Measurements from ENCODE around the gene CIDEC. TPM values are rescaled to one million over a fixed set of nuclear protein-coding genes. Genes with fewer than 3 reads are reported as not detected.

CIDEC gene
- polyA plus RNA-seq, 3 donors = 0.08 TPM; not detected in 2

GRCh38 chr3:9831253-9831652, 48.8 kb downstream of the CIDEC start:
- H3K79me2 ChIP-seq (ENCODE audit: insufficient read depth, low read length) = no peaks in the 10 kb centered on the region
- 100% methylated on average over 1 of the region's 3 CpGs for WGBS (ENCODE audit: insufficient coverage)
- DNase-seq = no peak
- H3K36me3 ChIP-seq (replicated peaks in 1 of 2; ENCODE audit: control insufficient read depth in 1 of 2, insufficient read depth in 2 of 2, low read length in 2 of 2) = peaks cover 47 to 78% of the 10 kb centered on the region in 2 donors
- H3K27ac ChIP-seq (ENCODE audit: low read depth in 1 of 2, low read length in 2 of 2) = no peak overlapping the region
- Mint-ChIP-seq H3K27ac (no peak overlapping the region), H3K36me3 (peaks cover 60 to 85% of the 10 kb centered on the region in 2 donors), H3K9me3 (no peaks in the 10 kb centered on the region), H3K4me1 (peaks cover 2% of the 10 kb centered on the region), H3K4me3 (no peak overlapping the region), H3K27me3 (ENCODE audit: low read depth in 3 of 3) (peaks cover 0 to 2% (median 2%) of the 10 kb centered on the region in 3 donors)
- no peak overlapping the region for H3K9ac ChIP-seq (ENCODE audit: insufficient read depth, low read length, poor library complexity, severe bottlenecking)
- TF ChIP-seq CTCF (IDR thresholded peaks at IDR 0.05) = no peak
- H4K20me1 ChIP-seq (ENCODE audit: insufficient read depth, low read length) = no peaks in the 10 kb centered on the region
- H3K9me3 ChIP-seq (replicated peaks in 1 of 2; ENCODE audit: control insufficient read depth in 1 of 2, insufficient read depth in 1 of 2, low read length in 2 of 2) = no peaks in the 10 kb centered on the region
- no peaks in the 10 kb centered on the region for H3K4me1 ChIP-seq (ENCODE audit: control insufficient read depth in 1 of 2, insufficient read depth in 2 of 2, low read length in 2 of 2)
- intact Hi-C loops (cut with micrococcal nuclease) = no loop called here
- no peak overlapping the region for H3K4me2 ChIP-seq (replicated peaks; ENCODE audit: extremely low read depth, low read length, poor library complexity, severe bottlenecking)
- H2AFZ ChIP-seq (ENCODE audit: insufficient read depth, low read depth, low read length, poor library complexity, severe bottlenecking) = no peak overlapping the region
- no peaks in the 10 kb centered on the region for H3K27me3 ChIP-seq (ENCODE audit: control insufficient read depth in 2 of 2, insufficient read depth in 2 of 2, low read length in 2 of 2)
- H3K4me3 ChIP-seq (replicated peaks in 1 of 3; ENCODE audit: low read depth in 2 of 3, low read length in 3 of 3) = no peak overlapping the region

GRCh38 chr3:9828801-9829755, 51.0 kb downstream of the CIDEC start:
- Histone ChIP-seq H3K9ac (ENCODE audit: insufficient read depth, low read length, poor library complexity, severe bottlenecking) (no peak overlapping the region), H3K4me2 (replicated peaks; ENCODE audit: extremely low read depth, low read length, poor library complexity, severe bottlenecking) (no peak overlapping the region)
- no peak overlapping the region for H3K27ac Mint-ChIP-seq

More at GRCh38 chr3:9828801-9829755, 51.0 kb downstream of the CIDEC start:
- no peak overlapping the region for H3K4me3 Mint-ChIP-seq
- Histone ChIP-seq H2AFZ (ENCODE audit: insufficient read depth, low read depth, low read length, poor library complexity, severe bottlenecking) (no peak overlapping the region), H3K27ac (ENCODE audit: low read depth in 1 of 2, low read length in 2 of 2) (no peak overlapping the region), H3K36me3 (replicated peaks in 1 of 2; ENCODE audit: control insufficient read depth in 1 of 2, insufficient read depth in 2 of 2, low read length in 2 of 2) (peaks cover 27 to 64% of the 10 kb centered on the region in 2 donors), H3K4me1 (ENCODE audit: control insufficient read depth in 1 of 2, insufficient read depth in 2 of 2, low read length in 2 of 2) (no peaks in the 10 kb centered on the region), H3K79me2 (ENCODE audit: insufficient read depth, low read length) (no peaks in the 10 kb centered on the region), H3K4me3 (replicated peaks in 1 of 3; ENCODE audit: low read depth in 2 of 3, low read length in 3 of 3) (no peak overlapping the region), H4K20me1 (ENCODE audit: insufficient read depth, low read length) (no peaks in the 10 kb centered on the region), H3K9me3 (replicated peaks in 1 of 2; ENCODE audit: control insufficient read depth in 1 of 2, insufficient read depth in 1 of 2, low read length in 2 of 2) (no peaks in the 10 kb centered on the region), H3K27me3 (ENCODE audit: control insufficient read depth in 2 of 2, insufficient read depth in 2 of 2, low read length in 2 of 2) (no peaks in the 10 kb centered on the region)
- peaks cover 41 to 72% of the 10 kb centered on the region in 2 donors for H3K36me3 Mint-ChIP-seq
- H3K27me3 Mint-ChIP-seq (ENCODE audit: low read depth in 3 of 3) = peaks cover 0 to 2% (median 2%) of the 10 kb centered on the region in 3 donors
- no peaks in the 10 kb centered on the region for H3K9me3 Mint-ChIP-seq
- intact Hi-C loops (cut with micrococcal nuclease) = no loop called here
- TF ChIP-seq CTCF (IDR thresholded peaks at IDR 0.05) = no peak
- WGBS (ENCODE audit: insufficient coverage) = 96% methylated on average over 13 of the region's 17 CpGs
- H3K4me1 Mint-ChIP-seq = peaks cover 2% of the 10 kb centered on the region
- no peak for DNase-seq

Measured in CD14-positive monocyte (primary cell).